HG03039 (cell line): Measurements from ENCODE around the gene DLK1.

ENCODE experiments used
- ATAC-seq: cut with Tn5 transposase; IDR thresholded peaks from one replicate; pipeline ENCODE4 v1.9.1; 2021; ENCODE audit warnings: mild to moderate bottlenecking, moderate library complexity; ENCODE audit not compliant: unreplicated experiment

DLK1 gene

DNA sequence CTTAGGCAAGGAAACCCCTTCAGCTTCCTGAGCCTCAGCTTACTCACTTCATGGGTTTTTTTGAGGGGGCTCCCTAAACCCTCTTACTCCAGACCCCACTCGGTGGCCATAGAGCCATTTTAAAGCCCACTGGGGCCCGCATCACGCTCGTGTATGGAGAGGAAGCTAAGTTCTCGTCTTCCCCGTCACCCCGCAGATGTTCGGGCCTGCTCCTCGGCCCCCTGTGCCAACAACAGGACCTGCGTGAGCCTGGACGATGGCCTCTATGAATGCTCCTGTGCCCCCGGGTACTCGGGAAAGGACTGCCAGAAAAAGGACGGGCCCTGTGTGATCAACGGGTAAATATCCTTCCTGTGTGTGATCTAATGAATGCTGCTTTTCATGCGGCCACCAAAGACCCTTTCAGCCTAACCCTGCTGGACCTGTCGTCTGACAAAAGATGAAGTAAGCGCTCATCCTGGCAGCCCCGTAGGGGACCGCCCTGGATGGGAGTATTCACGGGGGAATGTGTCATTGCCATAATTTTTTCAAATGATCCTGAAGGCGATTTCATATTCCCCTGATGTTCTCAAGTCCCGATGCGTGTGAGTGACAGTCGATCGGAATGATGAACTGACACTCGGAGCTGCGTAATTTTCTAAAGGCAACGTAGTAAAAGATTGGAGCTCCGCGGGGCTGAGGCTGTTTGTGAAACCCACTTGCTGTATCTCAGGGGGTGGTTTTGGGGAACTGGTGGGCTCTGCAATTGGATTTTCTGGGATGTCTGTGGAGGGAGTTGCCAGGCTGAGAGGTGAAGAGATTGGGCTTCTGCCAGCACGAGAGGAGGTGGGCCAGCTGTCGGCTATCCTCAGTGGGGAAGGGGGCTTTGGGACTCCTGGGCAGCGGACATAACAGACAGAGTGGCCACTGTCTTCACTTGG, 5.4 kb downstream of the DLK1 start:
- no peak for ATAC-seq

DNA sequence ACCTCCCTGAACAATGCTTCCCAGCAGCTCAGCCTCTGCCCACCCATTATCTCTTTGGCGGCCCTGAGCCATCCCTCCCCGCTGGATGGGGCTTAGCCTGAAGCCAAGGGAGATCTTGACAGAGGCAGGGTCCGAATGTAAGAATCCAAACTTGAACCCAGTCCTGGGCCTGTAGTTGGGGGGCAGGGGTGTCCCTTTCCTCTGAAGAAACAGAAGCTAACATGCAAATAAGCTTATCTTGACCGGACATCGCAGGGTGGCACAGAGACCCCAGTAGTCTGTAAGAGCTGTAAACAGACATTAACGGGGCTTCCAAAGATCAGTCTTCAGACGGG, 6.0 kb downstream of the DLK1 start:
- no peak for ATAC-seq

DNA sequence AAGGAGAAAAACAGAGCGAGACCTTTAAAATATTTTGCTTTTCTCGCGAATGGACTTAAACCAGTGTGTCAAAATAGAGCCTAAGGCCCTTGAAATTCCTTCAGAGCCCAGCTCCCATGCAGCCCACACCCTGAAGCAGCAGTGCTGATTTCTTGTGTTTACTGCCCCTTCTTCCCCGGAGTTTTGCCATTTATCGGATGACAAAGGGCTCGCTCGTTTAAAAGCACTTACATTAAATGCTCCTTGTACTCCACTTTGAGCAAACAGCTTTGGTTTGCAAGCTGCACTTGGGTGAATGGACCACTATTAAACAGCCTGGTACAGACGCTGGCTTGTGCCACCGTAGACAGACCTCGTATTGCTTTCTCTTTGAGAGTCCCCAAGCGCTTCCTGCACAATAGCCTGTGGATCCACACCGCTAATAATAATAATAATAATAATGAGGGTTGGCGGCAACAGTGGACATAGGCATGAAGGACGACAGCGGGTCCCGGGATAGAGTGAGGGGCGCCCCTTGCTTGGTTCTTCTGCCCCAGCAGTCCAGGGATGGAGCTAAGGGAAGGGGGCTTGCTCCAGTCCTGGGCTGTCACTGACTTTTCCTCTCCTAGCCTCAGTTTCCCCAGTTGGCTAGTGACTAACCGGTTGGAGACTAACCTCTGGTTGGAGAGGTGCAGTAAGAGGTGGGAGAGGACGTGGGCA, 6.6 kb downstream of the DLK1 start:
- ATAC-seq: no peak

DNA sequence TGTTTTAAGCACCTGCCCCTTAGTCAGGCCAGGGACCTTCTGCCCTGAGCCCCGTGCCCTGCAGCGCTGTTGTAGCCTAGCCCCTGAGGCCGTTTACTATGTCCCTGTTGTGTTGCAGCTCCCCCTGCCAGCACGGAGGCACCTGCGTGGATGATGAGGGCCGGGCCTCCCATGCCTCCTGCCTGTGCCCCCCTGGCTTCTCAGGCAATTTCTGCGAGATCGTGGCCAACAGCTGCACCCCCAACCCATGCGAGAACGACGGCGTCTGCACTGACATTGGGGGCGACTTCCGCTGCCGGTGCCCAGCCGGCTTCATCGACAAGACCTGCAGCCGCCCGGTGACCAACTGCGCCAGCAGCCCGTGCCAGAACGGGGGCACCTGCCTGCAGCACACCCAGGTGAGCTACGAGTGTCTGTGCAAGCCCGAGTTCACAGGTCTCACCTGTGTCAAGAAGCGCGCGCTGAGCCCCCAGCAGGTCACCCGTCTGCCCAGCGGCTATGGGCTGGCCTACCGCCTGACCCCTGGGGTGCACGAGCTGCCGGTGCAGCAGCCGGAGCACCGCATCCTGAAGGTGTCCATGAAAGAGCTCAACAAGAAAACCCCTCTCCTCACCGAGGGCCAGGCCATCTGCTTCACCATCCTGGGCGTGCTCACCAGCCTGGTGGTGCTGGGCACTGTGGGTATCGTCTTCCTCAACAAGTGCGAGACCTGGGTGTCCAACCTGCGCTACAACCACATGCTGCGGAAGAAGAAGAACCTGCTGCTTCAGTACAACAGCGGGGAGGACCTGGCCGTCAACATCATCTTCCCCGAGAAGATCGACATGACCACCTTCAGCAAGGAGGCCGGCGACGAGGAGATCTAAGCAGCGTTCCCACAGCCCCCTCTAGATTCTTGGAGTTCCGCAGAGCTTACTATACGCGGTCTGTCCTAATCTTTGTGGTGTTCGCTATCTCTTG, 7.6 kb downstream of the DLK1 start:
- no peak for ATAC-seq

DNA sequence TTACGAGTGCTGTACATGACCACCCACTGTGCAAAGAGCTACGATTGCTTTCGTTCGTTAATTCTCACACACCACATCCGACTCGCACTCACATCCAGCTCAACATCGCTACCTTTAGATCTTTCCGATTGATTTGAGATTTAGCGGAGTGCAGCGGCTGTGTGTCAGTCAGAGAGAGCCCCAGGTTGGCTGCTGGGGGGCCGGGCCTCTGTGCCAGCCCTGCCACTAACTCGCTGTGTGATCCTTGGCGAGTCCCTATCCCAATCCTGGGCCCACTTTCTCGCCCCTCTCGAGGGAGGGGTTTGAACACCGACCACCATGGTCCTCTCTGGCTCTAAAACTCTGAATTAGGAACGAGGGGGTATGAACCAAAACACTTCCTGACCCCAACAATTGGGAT, 8.6 kb downstream of the DLK1 start:
- ATAC-seq: no peak

DNA sequence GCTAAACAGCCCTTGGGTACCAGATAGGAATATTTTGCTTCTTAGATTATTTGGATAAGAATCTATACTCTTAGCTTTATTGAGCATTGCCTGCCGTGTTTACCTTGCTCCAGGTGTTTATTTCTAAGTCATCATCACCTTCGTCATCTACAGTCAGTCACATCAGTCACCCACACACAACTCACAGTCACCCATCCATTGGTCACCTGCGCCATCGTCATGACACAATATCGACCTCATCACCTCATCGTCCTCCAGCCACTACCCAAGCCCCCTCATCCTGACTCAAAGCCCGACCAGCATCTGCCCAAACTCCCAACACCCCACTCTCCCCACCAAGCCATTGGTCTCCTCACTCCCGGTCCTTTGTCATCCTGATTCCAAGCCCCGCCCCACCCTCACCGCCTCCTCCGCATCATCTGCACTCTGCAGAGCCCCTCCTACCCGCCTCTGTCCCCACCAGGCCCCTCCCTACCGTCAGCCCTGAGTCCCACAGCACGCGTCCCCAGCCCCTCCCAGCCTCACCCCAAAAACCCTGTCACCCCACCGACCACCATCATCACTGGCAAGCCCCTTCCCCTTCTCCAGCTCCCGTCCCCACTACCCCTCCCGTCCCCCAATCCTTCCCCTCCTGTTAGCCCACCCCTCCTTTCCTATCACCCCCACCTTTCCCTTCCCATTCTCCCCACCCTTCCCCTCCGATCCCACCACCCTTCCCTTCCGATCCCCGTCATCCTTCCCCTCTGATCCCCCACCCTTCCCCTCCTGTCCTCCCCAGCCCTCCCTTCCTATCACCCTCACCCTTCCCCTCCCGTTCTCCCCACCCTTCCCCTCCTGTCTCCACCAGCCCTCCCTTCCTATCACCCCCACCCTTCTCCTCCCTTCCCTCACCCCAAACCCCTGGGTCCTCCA, 9.8 kb downstream of the DLK1 start:
- ATAC-seq: no peak

DNA sequence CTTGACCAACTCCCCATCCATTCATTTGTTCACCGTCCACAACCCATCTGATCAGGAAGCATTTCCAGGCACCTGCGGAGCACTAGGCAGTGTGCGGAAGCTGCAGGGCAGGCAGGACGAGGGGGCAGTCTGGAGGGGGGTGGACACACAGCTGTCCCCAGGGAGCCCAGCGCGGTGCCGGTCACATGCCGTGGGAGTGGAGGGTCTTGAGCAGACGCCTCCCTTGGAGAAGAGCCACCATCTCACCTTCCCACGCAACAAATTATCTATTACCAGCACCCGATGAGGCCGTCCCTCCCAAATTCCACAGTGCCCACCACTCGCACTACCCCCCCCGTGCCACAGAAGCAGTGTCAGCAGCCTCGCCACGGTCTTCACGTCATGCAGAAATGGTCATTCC, 10.8 kb downstream of the DLK1 start:
- ATAC-seq: no peak

DNA sequence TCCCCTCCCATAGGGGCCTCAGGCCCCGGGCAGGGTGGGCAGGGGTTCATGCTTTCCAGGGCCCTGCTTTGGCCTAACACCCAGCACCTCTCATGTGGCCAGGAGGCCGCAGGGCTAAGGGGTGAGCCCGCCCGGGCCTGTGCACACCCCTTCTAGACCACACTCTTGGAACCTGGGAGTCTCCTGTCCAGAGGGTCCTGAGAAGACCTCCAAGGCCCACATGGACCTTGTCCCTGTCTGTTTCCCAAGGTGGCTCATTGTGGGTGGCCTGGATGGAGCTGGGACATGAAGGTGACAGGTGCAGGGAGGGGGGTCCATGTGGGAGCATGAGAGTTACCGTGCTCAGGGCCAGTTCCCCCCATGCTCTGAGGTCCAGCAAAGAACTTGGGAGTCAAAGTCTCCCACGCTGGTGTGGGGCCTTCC, 11.6 kb downstream of the DLK1 start:
- ATAC-seq: no peak

DNA sequence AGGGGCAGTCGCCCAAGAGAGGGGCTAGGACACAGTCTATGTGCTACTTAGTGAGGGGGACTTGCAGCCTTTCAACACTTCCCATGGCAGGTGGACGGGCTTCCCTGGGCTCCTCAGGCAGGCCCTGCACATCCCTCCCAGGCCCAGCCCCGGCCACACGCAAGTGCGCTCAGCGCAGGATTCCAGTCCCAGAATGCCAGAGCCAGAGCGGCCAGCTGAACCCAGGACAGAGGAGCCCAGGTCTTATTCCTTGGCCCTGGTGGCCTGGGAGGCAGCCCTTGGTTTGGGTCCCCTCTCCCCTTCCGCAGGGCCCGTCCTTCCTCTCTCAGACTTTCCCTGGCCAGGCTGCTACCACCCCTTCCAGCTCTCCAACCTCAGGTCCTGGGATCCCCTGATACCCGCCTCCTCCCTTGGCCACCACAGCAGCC, 12.0 kb downstream of the DLK1 start:
- ATAC-seq: no peak

DNA sequence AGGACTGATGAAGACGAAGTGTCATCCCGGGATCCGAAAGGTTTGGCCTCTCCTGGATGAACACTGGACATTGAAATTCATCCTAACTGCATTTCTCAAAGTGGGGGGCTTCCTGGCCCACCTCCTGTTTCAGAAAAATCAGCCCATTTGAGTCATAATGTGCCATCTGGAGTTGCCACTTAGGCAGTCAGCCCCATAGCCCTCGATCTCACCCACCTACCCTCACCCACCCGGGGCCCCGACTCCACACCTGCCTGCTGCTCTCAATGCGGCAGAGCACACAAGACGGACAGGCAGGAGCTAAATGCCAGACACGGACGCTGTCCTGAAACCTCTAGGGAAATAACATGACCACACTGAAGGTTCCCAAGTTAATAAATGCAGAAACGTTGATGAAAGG, 12.6 kb downstream of the DLK1 start:
- no peak for ATAC-seq

DNA sequence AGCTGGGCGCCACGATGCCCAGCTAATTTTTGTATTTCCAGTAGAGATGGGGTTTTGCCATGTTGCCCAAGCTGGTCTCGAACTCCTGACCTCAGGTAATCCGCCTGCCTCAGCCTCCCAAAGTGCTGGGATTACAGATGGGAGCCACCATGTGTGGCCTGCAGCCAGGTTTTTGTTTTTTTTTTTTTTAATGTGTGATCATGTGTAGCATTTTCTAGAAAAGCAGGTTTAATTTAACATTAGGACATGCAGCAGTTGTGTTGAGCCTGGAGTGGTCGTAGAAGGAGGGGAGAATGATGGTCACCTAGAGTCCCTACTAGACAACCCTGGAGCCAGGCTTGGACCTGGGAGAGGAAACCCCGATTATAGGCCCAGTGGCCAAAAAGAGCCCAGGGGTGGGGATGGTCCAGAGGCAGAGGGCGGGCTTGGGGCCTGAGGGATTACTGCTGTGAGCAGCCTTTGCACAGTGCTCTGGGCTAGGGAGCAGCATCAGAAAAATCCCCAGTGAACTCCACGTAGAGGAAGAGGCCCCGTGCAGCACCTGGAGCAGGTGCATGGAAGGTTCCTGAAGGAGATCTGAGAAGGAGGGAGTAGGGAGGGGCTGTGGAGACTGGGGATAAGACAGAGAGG, 13.6 kb downstream of the DLK1 start:
- ATAC-seq: no peak

DNA sequence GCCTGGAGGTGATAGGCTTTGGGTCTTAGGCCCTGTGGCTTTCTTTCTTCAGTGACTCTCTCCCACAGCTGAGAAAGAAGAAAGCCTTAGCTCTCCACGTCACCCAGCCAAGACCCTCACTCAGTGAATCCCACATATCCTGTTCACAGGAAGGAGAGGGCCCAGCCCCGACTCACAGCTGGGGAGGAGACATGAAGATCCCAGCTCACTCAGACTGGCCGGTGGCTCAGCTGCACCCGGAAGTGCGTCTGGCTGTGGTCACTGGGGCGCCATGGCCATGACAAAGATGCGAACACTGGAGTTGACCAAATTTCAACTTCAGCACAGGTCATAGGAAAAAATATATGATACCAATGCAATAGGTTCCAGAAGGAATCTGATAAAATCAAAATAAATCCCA, 14.2 kb downstream of the DLK1 start:
- ATAC-seq: no peak

DNA sequence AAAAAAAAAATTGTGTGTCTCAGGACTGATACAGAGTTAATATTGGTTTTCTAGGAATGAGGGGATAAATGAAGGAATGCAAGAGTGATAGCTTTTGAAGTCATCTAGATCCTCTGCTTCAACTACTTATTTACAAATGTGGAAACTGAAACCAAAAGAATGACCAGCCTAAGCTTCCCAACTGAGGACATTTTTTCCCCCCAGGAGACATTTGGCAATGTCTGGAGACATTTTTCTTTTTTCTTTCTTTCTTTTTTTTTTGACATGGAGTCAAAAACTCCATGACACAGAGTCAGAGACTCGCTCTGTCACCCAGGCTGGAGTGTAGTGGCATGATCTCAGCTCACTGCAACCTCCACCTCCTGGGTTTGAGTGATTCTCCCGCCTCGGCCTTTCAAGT, 15.3 kb downstream of the DLK1 start:
- ATAC-seq: no peak

DNA sequence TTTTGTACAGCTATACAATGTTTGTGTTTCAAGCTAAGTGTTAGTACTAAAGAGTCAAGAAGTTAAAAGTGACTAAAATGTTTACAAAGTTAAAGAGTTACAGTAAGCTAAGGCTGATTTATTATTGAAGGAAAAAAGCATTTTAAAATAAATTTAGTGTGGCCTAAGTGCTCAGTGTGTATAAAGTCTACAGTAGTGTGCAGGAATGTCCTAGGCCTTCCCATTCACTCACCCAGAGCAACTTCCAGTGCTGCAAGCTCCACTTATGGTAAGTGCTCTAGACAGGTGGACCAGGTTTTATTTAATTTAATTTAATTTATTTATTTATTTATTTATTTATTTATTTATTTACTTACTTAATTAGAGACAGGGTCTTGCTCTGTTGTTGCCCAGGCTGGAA, 19.6 kb downstream of the DLK1 start:
- ATAC-seq: no peak

DNA sequence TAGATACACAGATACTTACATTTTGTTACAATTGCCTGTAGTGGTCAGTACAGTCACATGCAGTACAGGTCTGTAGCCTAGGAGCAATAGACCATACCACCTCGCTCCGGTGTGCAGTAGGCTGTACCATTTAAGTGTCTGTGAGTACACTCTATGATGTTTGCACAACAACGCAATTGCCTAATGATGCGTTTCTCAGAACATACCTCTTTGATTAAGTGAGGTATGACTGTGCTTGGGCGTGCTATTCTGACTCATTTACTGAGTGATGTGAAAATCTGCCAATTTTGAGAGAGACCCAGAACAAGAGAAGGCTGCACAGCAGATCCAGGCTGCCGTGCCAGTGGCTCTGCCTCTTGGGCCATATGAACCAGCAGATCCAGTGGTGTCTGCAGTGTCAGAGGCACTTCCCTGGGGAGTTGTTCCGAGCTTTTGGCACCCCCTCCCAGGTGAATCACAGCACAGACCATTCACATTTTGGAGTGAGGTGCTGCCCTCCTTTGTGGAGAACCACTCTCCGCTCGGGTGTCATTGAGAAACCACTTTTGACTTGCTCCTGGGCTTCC, 20.4 kb downstream of the DLK1 start:
- ATAC-seq: no peak

DNA sequence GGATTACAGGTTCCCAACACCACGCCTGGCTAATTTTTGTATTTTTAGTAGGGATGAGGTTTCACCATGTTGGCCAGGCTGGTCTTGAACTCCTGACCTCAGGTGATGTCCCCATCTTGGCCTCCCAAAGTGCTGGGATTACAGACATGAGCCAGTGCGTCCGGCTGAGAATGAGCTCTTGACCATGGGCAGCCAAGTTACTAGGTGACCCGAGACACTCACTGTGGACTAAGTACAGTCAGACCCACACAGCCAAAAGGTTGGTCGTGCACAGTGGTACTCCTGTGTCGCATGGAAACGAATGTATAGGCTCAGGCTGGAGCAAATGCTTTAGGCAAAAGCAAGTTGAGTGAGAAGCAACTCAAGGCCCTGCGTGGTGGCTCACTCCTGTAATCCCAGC, 21.0 kb downstream of the DLK1 start:
- ATAC-seq: no peak

DNA sequence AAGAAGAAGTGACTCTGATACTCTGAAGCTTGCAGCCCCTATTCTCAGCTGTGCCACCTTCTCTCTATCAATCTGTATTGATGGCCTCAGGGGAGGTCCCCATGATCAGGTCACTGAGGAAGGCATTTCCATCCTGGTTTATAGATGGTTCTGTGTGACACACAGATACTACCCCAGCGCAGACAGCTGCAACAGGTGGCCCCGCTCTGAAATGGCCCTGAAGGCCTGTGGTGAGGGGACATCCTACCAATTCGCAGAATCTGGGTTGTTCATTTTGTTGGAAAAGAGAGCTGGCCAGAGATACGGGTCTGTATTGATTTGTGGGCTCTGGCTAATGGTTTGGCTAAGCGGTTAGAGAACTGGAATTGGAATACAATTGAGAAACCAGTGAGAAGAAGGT, 21.7 kb downstream of the DLK1 start:
- no peak for ATAC-seq

DNA sequence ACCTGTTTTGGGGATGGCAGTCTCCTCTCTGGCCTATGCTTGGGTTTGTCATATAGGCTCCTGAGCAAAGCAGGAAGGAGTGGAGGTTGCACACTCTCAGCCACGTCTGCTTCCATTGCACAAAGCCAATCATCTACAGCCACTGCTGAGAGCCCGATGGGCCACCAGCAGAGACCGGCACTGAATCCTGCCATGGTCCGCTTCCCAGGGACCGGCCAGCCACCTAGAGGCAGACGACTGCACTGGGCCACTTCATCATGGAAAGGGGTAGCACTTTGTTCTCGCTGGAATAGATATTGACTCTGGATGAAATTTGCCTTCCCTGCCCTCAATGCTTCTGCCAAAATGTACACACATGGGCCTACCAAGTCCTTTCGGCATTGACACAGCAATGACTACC, 22.3 kb downstream of the DLK1 start:
- no peak for ATAC-seq

DNA sequence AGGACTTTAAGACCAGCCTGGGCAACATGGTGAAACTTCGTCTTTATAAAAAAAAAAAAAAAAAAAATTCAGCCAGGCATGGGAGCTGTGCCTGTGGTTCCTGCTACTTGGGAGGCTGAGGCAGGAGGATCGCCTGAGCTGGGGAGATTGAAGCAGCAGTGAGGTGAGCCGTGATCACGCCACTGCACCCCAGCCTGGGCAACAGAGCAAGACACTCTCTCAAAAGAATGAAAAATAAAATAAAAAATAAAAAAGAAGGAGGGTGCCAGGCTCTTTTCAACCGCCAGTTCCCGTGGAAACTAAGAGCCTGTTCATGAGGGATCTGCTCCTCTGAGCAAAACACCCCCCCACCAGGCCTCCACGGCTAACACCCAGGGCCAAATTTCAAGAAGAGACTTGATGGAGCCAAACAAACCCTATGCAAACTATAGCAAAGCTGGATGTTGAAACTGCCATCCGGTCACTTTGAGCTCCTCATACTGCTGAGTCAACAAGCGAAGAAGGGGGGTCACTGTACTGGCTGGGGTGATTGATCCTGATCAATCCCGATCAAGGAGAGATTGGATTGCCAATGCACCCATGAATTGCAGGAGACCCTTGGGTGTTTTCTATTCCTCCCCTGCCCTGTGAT, 23.4 kb downstream of the DLK1 start:
- no peak for ATAC-seq
